ENCODE data around the gene CDSN. TPM values are rescaled to one million over a fixed set of nuclear protein-coding genes. Genes with fewer than 3 reads are reported as not detected.
"Not testable (repeated sequence)": the region's sequence is repeated elsewhere in the genome, so short reads cannot be mapped to it uniquely, and the experiment has no call there.

CDSN gene
- total and polyA plus RNA-seq, 2 of the 8 experiments (the other 6 are each of a cell fraction or from before 2014, with no cell fraction given) = not detected

- H2BK120ac ChIP-seq (replicated peaks; ENCODE audit: low read depth, low read length); H3K79me1 ChIP-seq (ENCODE audit: low read depth, low read length); H2AK5ac ChIP-seq (ENCODE audit: low read depth, low read length); H3K56ac ChIP-seq (replicated peaks; ENCODE audit: insufficient read length, low read depth, low read length); H3K23ac ChIP-seq (ENCODE audit: insufficient read length); H3K9me3 ChIP-seq (ENCODE audit: insufficient read depth in 2 of 2, low read depth in 1 of 2, low read length in 1 of 2); H4K20me1 ChIP-seq (replicated peaks in 1 of 2; ENCODE audit: control insufficient read depth in 1 of 2, insufficient read depth in 2 of 2, low read length in 2 of 2); H2BK20ac ChIP-seq (ENCODE audit: low read length); H3K23me2 ChIP-seq (ENCODE audit: low read depth, low read length); H4K91ac ChIP-seq (replicated peaks; ENCODE audit: insufficient read length, low read length); H3K79me2 ChIP-seq (ENCODE audit: control insufficient read depth in 1 of 2, insufficient read depth in 2 of 2, low read length in 2 of 2); H4K8ac ChIP-seq (ENCODE audit: extremely low read depth, insufficient read depth, low read length); H3K14ac ChIP-seq (ENCODE audit: insufficient read length); H2BK5ac ChIP-seq (ENCODE audit: low read depth, low read length); H3K18ac ChIP-seq (ENCODE audit: extremely low read depth, low read length); H4K5ac ChIP-seq (ENCODE audit: insufficient read length, low read depth, low read length); H3K4me2 ChIP-seq (ENCODE audit: insufficient read depth in 1 of 2, low read depth in 2 of 2, low read length in 2 of 2); H2BK12ac ChIP-seq (ENCODE audit: low read depth, low read length); H3K4me3 ChIP-seq (ENCODE audit: extremely low read depth in 1 of 4, insufficient read depth in 2 of 4, low read depth in 3 of 4, low read length in 4 of 4); H3K27me3 ChIP-seq (replicated peaks in 1 of 4; ENCODE audit: control insufficient read depth in 3 of 4, extremely low read depth in 1 of 4, insufficient read depth in 3 of 4, low read length in 3 of 4); H3K36me3 ChIP-seq (ENCODE audit: control insufficient read depth in 2 of 4, insufficient read depth in 4 of 4, low read length in 3 of 4); FAIRE-seq; DNase-seq (ENCODE audit: low read depth in 1 of 2, low spot score in 2 of 2); H3K4ac ChIP-seq (replicated peaks; ENCODE audit: insufficient read length, low read depth, low read length); H3K27ac ChIP-seq (ENCODE audit: low read depth, low read length); H2AFZ ChIP-seq (ENCODE audit: low read length); H2BK15ac ChIP-seq (ENCODE audit: low read length); POLR2A ChIA-PET (ENCODE audit: partially characterized antibody); H3K9ac ChIP-seq (replicated peaks in 1 of 4; ENCODE audit: extremely low read depth in 1 of 4, low read depth in 3 of 4, low read length in 3 of 4): not testable (repeated sequence)
- CTCF ChIA-PET (ENCODE audit: partially characterized antibody) = interaction anchor here (0.6 to 4.4 kb wide), 3 partner anchors 17 to 337 kb away, joined by 3 to 143 read pairs (median 53); partner anchors contain the start of gene VARS2
- peaks cover 3 to 11% (median 6%) of the 10 kb centered on the region in 4 experiments; a peak in 6 of 7 replicates for H3K4me1 ChIP-seq (replicated peaks in 1 of 4; ENCODE audit: control insufficient read depth in 3 of 4, insufficient read depth in 4 of 4, low read length in 3 of 4)
- 92% methylated on average over 6 of the region's 32 CpGs; no CpG with 5 or more reads in 1 of the 2 experiments for WGBS, 2 experiments (ENCODE audit: extremely low coverage in 1 of 2, insufficient coverage in 1 of 2, insufficient read length in 1 of 2, insufficient replicate concordance in 2 of 2, low coverage in 1 of 2, low lambda C conversion rate in 2 of 2, missing lambda C conversion rate in 1 of 2)
Measured at GRCh38 chr6:31067028-31067427, 53.2 kb downstream of the CDSN start.

Measured in H1 (cell line).